HEK293T (cell line): ENCODE results near the gene PRKCE.

Experiments
- ARNT ChIP-seq: fragments of 450-650 bp; IDR thresholded peaks from 2 replicates; pipeline ENCODE4 v1.6.1; 2017; ENCODE audit warnings: mild to moderate bottlenecking
- BHLHE40 ChIP-seq: fragments of 450-650 bp; IDR thresholded peaks from 2 replicates; pipeline ENCODE4 v1.6.1; 2016; ENCODE audit warnings: mild to moderate bottlenecking, moderate library complexity, borderline replicate concordance
- CTBP1 ChIP-seq: fragments of 450-650 bp; IDR thresholded peaks from 2 replicates; pipeline ENCODE4 v1.6.1; 2016; ENCODE audit warnings: borderline replicate concordance
- FOXK2 ChIP-seq: fragments of 450-650 bp; IDR thresholded peaks from 2 replicates; pipeline ENCODE4 v1.6.1; 2016; ENCODE audit warnings: mild to moderate bottlenecking
- FOXM1 ChIP-seq: fragments of 450-650 bp; IDR thresholded peaks from 2 replicates; pipeline ENCODE4 v1.6.1; 2017; ENCODE audit warnings: mild to moderate bottlenecking, borderline replicate concordance
- HDGF ChIP-seq: fragments of 450-650 bp; IDR thresholded peaks from 2 replicates; pipeline ENCODE4 v1.6.1; 2017; ENCODE audit warnings: antibody characterized with exemption, borderline replicate concordance
- NFRKB ChIP-seq: fragments of 450-650 bp; IDR thresholded peaks from 2 replicates; pipeline ENCODE4 v1.6.1; 2016; ENCODE audit warnings: mild to moderate bottlenecking, moderate library complexity
- PKNOX1 ChIP-seq: fragments of 450-650 bp; IDR thresholded peaks from 2 replicates; pipeline ENCODE4 v1.6.1; 2016
- SP1 ChIP-seq: fragments of 450-650 bp; IDR thresholded peaks from 2 replicates; pipeline ENCODE4 v1.6.1; 2017
- SUZ12 ChIP-seq: fragments of 450-650 bp; IDR thresholded peaks from 2 replicates; pipeline ENCODE4 v1.6.1; 2016; ENCODE audit warnings: mild to moderate bottlenecking
- TARDBP ChIP-seq: fragments of 450-650 bp; IDR thresholded peaks from 2 replicates; pipeline ENCODE4 v1.6.1; 2016
- ZNF384 ChIP-seq: fragments of 450-650 bp; IDR thresholded peaks from 2 replicates; pipeline ENCODE4 v1.6.1; 2016

GRCh38 chr2:45821558-45822271 lies 170.2 kb downstream of the PRKCE start:
- no peak for TF ChIP-seq TARDBP
- TF ChIP-seq ARNT: no peak
- no peak for TF ChIP-seq NFRKB
- no peak for TF ChIP-seq SP1
- no peak for TF ChIP-seq FOXK2
- no peak for TF ChIP-seq BHLHE40
- no peak for TF ChIP-seq HDGF
- TF ChIP-seq SUZ12: no peak
- no peak for TF ChIP-seq ZNF384
- no peak for TF ChIP-seq FOXM1
- TF ChIP-seq CTBP1: no peak
- no peak for TF ChIP-seq PKNOX1
